Measurements from ENCODE around the gene TJP1.
A peak's percentile ranks its signal among the peaks of the same experiment; 100 is the strongest.
"Not testable (repeated sequence)": the region's sequence is repeated elsewhere in the genome, so short reads cannot be mapped to it uniquely, and the experiment has no call there.

Gene TJP1

DNA sequence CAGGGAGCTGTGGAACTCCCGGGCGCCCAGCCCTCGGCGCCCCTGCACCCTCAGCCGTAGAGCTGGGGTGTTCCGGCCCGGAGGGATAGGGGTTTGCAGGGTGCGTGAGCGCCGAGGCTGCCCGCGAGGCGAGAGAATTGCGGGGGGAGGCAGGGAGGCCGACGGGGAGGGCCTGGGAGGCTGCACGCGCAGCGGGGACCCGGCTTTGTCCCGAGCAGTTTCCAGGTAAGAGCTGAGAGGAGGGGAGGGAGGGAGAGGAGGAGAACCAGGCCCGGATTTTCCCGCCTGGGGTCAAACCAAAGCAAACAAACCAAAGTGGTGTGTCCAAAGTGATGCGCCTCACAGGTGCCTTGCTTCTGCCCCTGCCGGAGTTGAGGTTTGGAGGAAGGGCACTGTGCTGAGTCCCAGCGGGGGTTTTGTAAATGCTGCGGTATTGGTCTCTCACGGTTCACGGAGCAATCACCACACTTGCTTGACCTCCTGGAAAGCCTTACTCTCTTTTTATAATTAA, 146.4 kb downstream of the TJP1 start:
- TF ChIP-seq, protein P1, sequence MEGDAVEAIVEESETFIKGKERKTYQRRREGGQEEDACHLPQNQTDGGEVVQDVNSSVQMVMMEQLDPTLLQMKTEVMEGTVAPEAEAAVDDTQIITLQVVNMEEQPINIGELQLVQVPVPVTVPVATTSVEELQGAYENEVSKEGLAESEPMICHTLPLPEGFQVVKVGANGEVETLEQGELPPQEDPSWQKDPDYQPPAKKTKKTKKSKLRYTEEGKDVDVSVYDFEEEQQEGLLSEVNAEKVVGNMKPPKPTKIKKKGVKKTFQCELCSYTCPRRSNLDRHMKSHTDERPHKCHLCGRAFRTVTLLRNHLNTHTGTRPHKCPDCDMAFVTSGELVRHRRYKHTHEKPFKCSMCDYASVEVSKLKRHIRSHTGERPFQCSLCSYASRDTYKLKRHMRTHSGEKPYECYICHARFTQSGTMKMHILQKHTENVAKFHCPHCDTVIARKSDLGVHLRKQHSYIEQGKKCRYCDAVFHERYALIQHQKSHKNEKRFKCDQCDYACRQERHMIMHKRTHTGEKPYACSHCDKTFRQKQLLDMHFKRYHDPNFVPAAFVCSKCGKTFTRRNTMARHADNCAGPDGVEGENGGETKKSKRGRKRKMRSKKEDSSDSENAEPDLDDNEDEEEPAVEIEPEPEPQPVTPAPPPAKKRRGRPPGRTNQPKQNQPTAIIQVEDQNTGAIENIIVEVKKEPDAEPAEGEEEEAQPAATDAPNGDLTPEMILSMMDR (IDR thresholded peaks at IDR 0.05) = no peak
- Histone ChIP-seq H3K27ac (no peak overlapping the region), H3K27me3 (peaks cover 0 to 4% of the 10 kb centered on the region in 2 donors), H3K4me1 (peaks cover 0 to 23% (median 11%) of the 10 kb centered on the region in 4 donors), H3K36me3 (no peaks in the 10 kb centered on the region), H3K4me3 (peak overlapping the region in 1 of 2 donors; percentile 75), H3K9me3 (no peaks in the 10 kb centered on the region)
- no peak for DNase-seq
- intact Hi-C loops (cut with DNase I; ENCODE audit: low total_unique reads) = loop anchor here (10.0 kb wide), 1 partner anchor 269 kb away; no protein-coding TSS in a partner anchor

- DNase-seq = no peak
- peaks cover 0 to 28% (median 11%) of the 10 kb centered on the region in 4 donors for H3K4me1 ChIP-seq
- H3K27me3 ChIP-seq = peaks cover 0 to 4% of the 10 kb centered on the region in 2 donors
- peak overlapping the region; percentile 50 to 75 for H3K4me3 ChIP-seq
- TF ChIP-seq, protein P1 (IDR thresholded peaks at IDR 0.05) = no peak
- H3K9me3 ChIP-seq = no peaks in the 10 kb centered on the region
- H3K36me3 ChIP-seq = no peaks in the 10 kb centered on the region
- intact Hi-C loops (cut with DNase I; ENCODE audit: low total_unique reads) = loop anchor here (10.0 kb wide), 1 partner anchor 270 kb away; no protein-coding TSS in a partner anchor
- H3K27ac ChIP-seq = peak overlapping the region in 1 of 2 donors; percentile 50
These were observed 147.4 kb downstream of the TJP1 start for GRCh38 chr15:29674661-29675533.

GRCh38 chr15:29672923-29673809, 149.1 kb downstream of the TJP1 start:
- intact Hi-C loops (cut with DNase I; ENCODE audit: low total_unique reads) = loop anchor here (10.0 kb wide), 1 partner anchor 272 kb away; no protein-coding TSS in a partner anchor
- TF ChIP-seq, protein P1 (IDR thresholded peaks at IDR 0.05) = no peak
- H3K27ac ChIP-seq = no peak overlapping the region

DNA sequence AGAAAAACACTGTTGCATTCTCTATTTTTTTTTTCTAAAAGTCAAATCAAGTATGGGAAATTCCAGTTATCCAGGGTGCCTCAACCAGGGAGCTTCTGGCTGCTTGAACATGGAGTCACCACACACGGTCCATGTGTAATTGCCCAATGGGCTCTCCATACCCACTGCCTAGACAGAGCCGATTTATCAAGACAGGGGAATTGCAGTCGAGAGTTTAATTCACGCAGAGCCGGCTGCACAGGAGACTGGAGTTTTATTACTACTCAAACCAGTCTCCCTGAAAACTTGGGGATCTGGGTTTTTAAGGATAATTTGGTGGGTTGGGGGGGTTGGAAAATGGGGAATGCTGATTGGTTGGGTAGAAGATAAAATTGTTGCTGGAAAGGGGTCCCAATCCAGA, 149.8 kb downstream of the TJP1 start:
- TF ChIP-seq, protein P1 (IDR thresholded peaks at IDR 0.05) = no peak
- intact Hi-C loops (cut with DNase I; ENCODE audit: low total_unique reads) = loop anchor here (10.0 kb wide), 1 partner anchor 272 kb away; no protein-coding TSS in a partner anchor

More at GRCh38 chr15:29672923-29673809, 149.1 kb downstream of the TJP1 start:
- no peak for DNase-seq
- no peak overlapping the region for H3K4me3 ChIP-seq
- no peaks in the 10 kb centered on the region for H3K9me3 ChIP-seq
- peaks cover 0 to 28% (median 11%) of the 10 kb centered on the region in 4 donors for H3K4me1 ChIP-seq
- no peaks in the 10 kb centered on the region for H3K36me3 ChIP-seq
- H3K27me3 ChIP-seq = peaks cover 0 to 4% of the 10 kb centered on the region in 2 donors

GRCh38 chr15:29672046-29672445, 150.2 kb downstream of the TJP1 start:
- not testable (repeated sequence) for H3K36me3 ChIP-seq, H3K27me3 ChIP-seq, H3K27ac ChIP-seq, H3K4me3 ChIP-seq, DNase-seq, H3K9me3 ChIP-seq
- intact Hi-C loops (cut with DNase I; ENCODE audit: low total_unique reads) = loop anchor here (10.0 kb wide), 1 partner anchor 273 kb away; no protein-coding TSS in a partner anchor
- H3K4me1 ChIP-seq = peaks cover 0 to 28% (median 11%) of the 10 kb centered on the region in 4 donors

More for the DNA sequence above, 149.8 kb downstream of the TJP1 start:
- no peaks in the 10 kb centered on the region for H3K9me3 ChIP-seq
- DNase-seq = no peak
- no peak overlapping the region for H3K4me3 ChIP-seq
- no peak overlapping the region for H3K27ac ChIP-seq
- H3K36me3 ChIP-seq = no peaks in the 10 kb centered on the region
- H3K27me3 ChIP-seq = peaks cover 0 to 4% of the 10 kb centered on the region in 2 donors
- peaks cover 0 to 28% (median 11%) of the 10 kb centered on the region in 4 donors for H3K4me1 ChIP-seq

Data from tibial artery (tissue), 4 donors.